Fibroblast of lung (primary cell): ENCODE measurements around the gene LILRB2. TPM values are rescaled to one million over a fixed set of nuclear protein-coding genes. Genes with fewer than 3 reads are reported as not detected.
"Not testable (repeated sequence)": the region's sequence is repeated elsewhere in the genome, so short reads cannot be mapped to it uniquely, and the experiment has no call there.

Source experiments
- DNase-seq, 2 donors: peaks; one replicate each; pipeline versions ENCODE4 v3.0.0 to v3.0.0-alpha.2; 2010; ENCODE audit warnings: low read depth in 2 of 2
- H2AFZ ChIP-seq: 2 replicates; pipeline ENCODE4 v1.5.1; 2012; ENCODE audit warnings: low read length, control low read depth, inconsistent platforms
- H3K27ac ChIP-seq: 2 replicates; pipeline ENCODE4 v1.5.1; 2011; ENCODE audit warnings: low read length, control low read depth; ENCODE audit not compliant: insufficient read depth
- H3K27me3 ChIP-seq: 2 replicates; pipeline ENCODE4 v1.5.1; 2011; ENCODE audit warnings: mild to moderate bottlenecking, low read length; ENCODE audit not compliant: control insufficient read depth, insufficient read depth
- H3K36me3 ChIP-seq: 2 replicates; pipeline ENCODE4 v1.5.1; 2011; ENCODE audit warnings: low read length; ENCODE audit not compliant: control insufficient read depth, insufficient read depth
- H3K4me1 ChIP-seq: 2 replicates; pipeline ENCODE4 v1.5.1; 2011; ENCODE audit warnings: low read length; ENCODE audit not compliant: control insufficient read depth, insufficient read depth; ENCODE audit errors: extremely low read depth
- H3K4me2 ChIP-seq: 2 replicates; pipeline ENCODE4 v1.5.1; 2011; ENCODE audit warnings: low read length, control low read depth; ENCODE audit not compliant: insufficient read depth; ENCODE audit errors: extremely low read depth
- H3K4me3 ChIP-seq, 4 experiments: fragments of 200-600 bp in 1 of 4; sonication (generic) in 1 of 4; replicated peaks in 1 of 4; 2 replicates each; pipeline ENCODE4 v1.5.1; 2011 to 2016; ENCODE audit warnings: low read length in 4 of 4, low read depth in 3 of 4, mild to moderate bottlenecking in 3 of 4, control low read depth in 2 of 4, inconsistent platforms in 1 of 4, mixed read lengths in 1 of 4; ENCODE audit not compliant: insufficient read depth in 1 of 4; ENCODE audit errors: control extremely low read depth in 1 of 4
- H3K79me2 ChIP-seq: 2 replicates; pipeline ENCODE4 v1.5.1; 2012; ENCODE audit warnings: mild to moderate bottlenecking, low read length, inconsistent platforms; ENCODE audit not compliant: control insufficient read depth, insufficient read depth
- H3K9ac ChIP-seq: 2 replicates; pipeline ENCODE4 v1.5.1; 2011; ENCODE audit warnings: mild to moderate bottlenecking, low read length, control low read depth; ENCODE audit not compliant: insufficient read depth
- H3K9me3 ChIP-seq: 2 replicates; pipeline ENCODE4 v1.5.1; 2012; ENCODE audit warnings: low read depth, low read length; ENCODE audit not compliant: control insufficient read depth, insufficient read depth
- H4K20me1 ChIP-seq: 2 replicates; pipeline ENCODE4 v1.5.1; 2011; ENCODE audit warnings: low read length; ENCODE audit not compliant: control insufficient read depth, insufficient read depth; ENCODE audit errors: extremely low read depth
- CTCF ChIP-seq, 2 donors: IDR thresholded peaks in 1 of 2; conservative IDR thresholded peaks in 1 of 2; 1 replicate in 1 of 2; 2 replicates in 1 of 2; pipeline ENCODE4 v1.5.1; 2011 to 2012; ENCODE audit warnings: low read length in 2 of 2, control low read depth in 1 of 2, inconsistent platforms in 1 of 2, low read depth in 1 of 2, mild to moderate bottlenecking in 1 of 2
- EZH2 ChIP-seq: IDR thresholded peaks from 2 replicates; pipeline ENCODE4 v1.5.1; 2012; ENCODE audit warnings: low read length, control low read depth, mild to moderate bottlenecking; ENCODE audit errors: missing control alignments
- polyA plus RNA-seq, 2 donors: library from polyadenylated mRNA; depleted of rRNA in 1 of 2; stranded (reverse) in 1 of 2; unstranded in 1 of 2; fragments of >200 nt; gene quantifications; 2 replicates each; pipeline ENCODE4 v1.2.1, GENCODE V29; 2011 to 2012; ENCODE audit warnings: missing spikeins in 1 of 2
- total RNA-seq: library from RNA; depleted of rRNA; stranded (reverse); fragments of >200 nt; gene quantifications from 2 replicates; pipeline ENCODE4 v1.2.1, GENCODE V29; 2014

The LILRB2 gene
- total and polyA plus RNA-seq, 2 donors (not counting 1 experiment from before 2014, with no cell fraction given), result not detected

DNA sequence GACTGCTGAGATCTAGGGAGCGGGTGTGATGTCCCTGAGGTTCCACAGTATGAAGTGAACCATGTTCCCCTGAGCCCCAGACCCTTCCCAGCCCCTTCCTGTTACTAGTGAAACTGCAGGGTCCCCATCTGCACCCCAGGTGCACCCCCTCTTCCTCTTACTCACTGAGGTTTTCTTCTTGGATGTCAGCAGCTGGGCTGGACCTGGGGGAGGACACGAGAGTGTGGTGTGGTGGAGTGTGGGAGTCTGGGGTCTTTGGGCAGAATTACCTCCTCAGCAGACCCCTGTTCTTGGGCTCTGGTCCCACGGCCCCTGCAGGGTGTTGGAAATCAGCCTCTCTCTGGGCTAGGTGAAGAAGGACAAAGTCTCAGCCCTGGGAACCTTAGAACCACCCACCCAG is 35.0 kb downstream of the LILRB2 start:
- H2AFZ ChIP-seq, result no peak overlapping the region
- H3K4me1 ChIP-seq, result no peaks in the 10 kb centered on the region
- no peak overlapping the region for H3K27ac ChIP-seq
- no peak overlapping the region for H3K4me3 ChIP-seq
- no peak overlapping the region for H3K4me2 ChIP-seq
- no peaks in the 10 kb centered on the region for H3K79me2 ChIP-seq
- H3K9me3 ChIP-seq, result no peaks in the 10 kb centered on the region
- no peaks in the 10 kb centered on the region for H4K20me1 ChIP-seq
- DNase-seq, result no peak
- H3K27me3 ChIP-seq, result no peaks in the 10 kb centered on the region
- no peak for TF ChIP-seq EZH2
- TF ChIP-seq CTCF (conservative IDR thresholded peaks at IDR 0.05 in 1 of 2, IDR thresholded peaks at IDR 0.05 in 1 of 2; ENCODE audit: low read depth in 1 of 2, low read length in 2 of 2), result no peak
- H3K9ac ChIP-seq, result no peak overlapping the region
- no peaks in the 10 kb centered on the region for H3K36me3 ChIP-seq

GRCh38 chr19:54243809-54244208 is 37.1 kb downstream of the LILRB2 start:
- not testable (repeated sequence) for H3K9ac ChIP-seq, H3K4me3 ChIP-seq, DNase-seq, H3K27me3 ChIP-seq, H3K4me1 ChIP-seq, H3K9me3 ChIP-seq, H3K27ac ChIP-seq, H3K36me3 ChIP-seq, H2AFZ ChIP-seq, H4K20me1 ChIP-seq, H3K79me2 ChIP-seq, H3K4me2 ChIP-seq

DNA sequence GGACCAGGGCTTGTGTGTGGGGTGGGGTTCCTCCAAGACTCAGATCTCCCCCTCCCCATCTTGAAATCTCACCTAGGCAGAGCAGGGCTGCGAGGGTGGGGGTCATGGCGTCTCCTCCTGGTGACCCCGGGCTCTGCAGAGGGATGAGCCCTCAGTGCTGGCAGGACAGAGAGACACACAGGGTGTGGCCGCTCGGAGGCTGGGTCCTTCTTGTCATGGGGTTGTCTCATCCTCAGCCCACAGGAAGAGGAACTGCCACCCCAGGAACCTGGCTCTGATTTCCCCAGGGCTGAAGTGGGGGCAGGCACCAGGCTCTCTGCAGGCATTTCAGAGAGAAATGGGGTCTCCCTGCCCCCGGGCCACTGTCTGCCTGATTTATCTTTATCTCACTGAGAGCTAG is 38.3 kb downstream of the LILRB2 start, which contains the start of gene LILRA6:
Gene LILRA6, minus strand, starts transcription at position 145 of the 400 bp plus-strand sequence.
- H3K4me1 ChIP-seq, DNase-seq, H3K9me3 ChIP-seq: not testable (repeated sequence)

DNA sequence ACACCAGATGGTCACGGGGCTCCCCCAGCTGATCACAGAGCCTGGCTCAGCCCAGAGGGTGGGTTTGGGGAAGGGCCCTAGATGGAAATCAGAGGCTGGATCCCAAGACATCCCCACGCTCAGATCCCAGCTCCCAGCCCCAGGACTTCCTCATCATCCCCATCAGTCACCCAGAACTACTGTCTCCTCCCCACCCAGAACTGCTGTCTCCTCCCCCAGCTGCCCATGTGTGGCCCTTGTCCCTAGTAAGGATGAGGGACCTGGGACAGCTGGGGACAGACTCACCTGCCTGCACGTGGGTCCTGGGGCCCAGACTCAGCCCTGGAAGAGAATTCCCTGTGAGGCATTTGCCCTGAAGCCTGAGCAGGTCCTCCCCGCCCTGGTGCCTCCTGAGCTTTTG is 38.7 kb downstream of the LILRB2 start:
- H3K4me3 ChIP-seq, H3K9me3 ChIP-seq, H4K20me1 ChIP-seq, H2AFZ ChIP-seq, H3K4me2 ChIP-seq, DNase-seq, H3K9ac ChIP-seq, H3K27ac ChIP-seq, H3K36me3 ChIP-seq, H3K79me2 ChIP-seq, H3K4me1 ChIP-seq, H3K27me3 ChIP-seq: not testable (repeated sequence)

More for the DNA sequence above, 38.3 kb downstream of the LILRB2 start, which contains the start of gene LILRA6:
- not testable (repeated sequence) for H3K27ac ChIP-seq, H3K27me3 ChIP-seq, H3K79me2 ChIP-seq, H4K20me1 ChIP-seq, H2AFZ ChIP-seq, H3K4me3 ChIP-seq, H3K9ac ChIP-seq, H3K4me2 ChIP-seq, H3K36me3 ChIP-seq

GRCh38 chr19:54240372-54241336 is 40.3 kb downstream of the LILRB2 start:
- not testable (repeated sequence) for H3K9ac ChIP-seq, H4K20me1 ChIP-seq, H3K4me2 ChIP-seq, H3K27ac ChIP-seq, H3K36me3 ChIP-seq, H3K4me1 ChIP-seq, H2AFZ ChIP-seq, H3K4me3 ChIP-seq, H3K27me3 ChIP-seq, H3K9me3 ChIP-seq, DNase-seq, H3K79me2 ChIP-seq
